Keratinocyte (primary cell): Measurements from ENCODE around the gene HECTD4. TPM values are rescaled to one million over a fixed set of nuclear protein-coding genes. Genes with fewer than 3 reads are reported as not detected.

ENCODE experiments used
- DNase-seq: peaks from one replicate; pipeline ENCODE4 v3.0.0-alpha.2; 2011; ENCODE audit warnings: low read depth, missing footprints, low spot score
- FAIRE-seq: peaks from 2 replicates; lab custom pipeline; 2011; peaks lifted over from hg19 to GRCh38; lab: Jason Lieb, UNC
- H2AFZ ChIP-seq: 2 replicates; pipeline ENCODE4 v1.6.0; 2012; ENCODE audit warnings: low read length, control low read depth, inconsistent platforms; ENCODE audit not compliant: control insufficient read depth
- H3K27ac ChIP-seq: 2 replicates; pipeline ENCODE4 v1.5.1; 2011; ENCODE audit warnings: low read length; ENCODE audit not compliant: control insufficient read depth, insufficient read depth
- H3K27me3 ChIP-seq: 3 replicates; pipeline ENCODE4 v1.6.0; 2011; ENCODE audit warnings: low read length; ENCODE audit not compliant: control insufficient read depth, insufficient read depth; ENCODE audit errors: extremely low read depth
- H3K36me3 ChIP-seq, 2 experiments: 2 replicates in 1 of 2; 3 replicates in 1 of 2; pipeline ENCODE4 v1.5.1; 2011; ENCODE audit warnings: low read length in 2 of 2, mild to moderate bottlenecking in 1 of 2; ENCODE audit not compliant: control insufficient read depth in 2 of 2, insufficient read depth in 2 of 2; ENCODE audit errors: extremely low read depth in 1 of 2
- H3K4me1 ChIP-seq: 3 replicates; pipeline ENCODE4 v1.5.1; 2011; ENCODE audit warnings: low read length; ENCODE audit not compliant: control insufficient read depth, insufficient read depth; ENCODE audit errors: extremely low read depth
- H3K4me2 ChIP-seq: 3 replicates; pipeline ENCODE4 v1.6.0; 2011; ENCODE audit warnings: low read depth, low read length; ENCODE audit not compliant: control insufficient read depth, insufficient read depth; ENCODE audit errors: extremely low read depth
- H3K4me3 ChIP-seq, 3 experiments: fragments of 200-600 bp in 1 of 3; sonication (generic) in 1 of 3; 2 replicates in 2 of 3; 3 replicates in 1 of 3; pipeline ENCODE4 v1.5.1; 2011 to 2016; ENCODE audit warnings: low read length in 3 of 3, mild to moderate bottlenecking in 3 of 3, control low read depth in 2 of 3, inconsistent platforms in 1 of 3, low read depth in 1 of 3, mixed read lengths in 1 of 3, mixed run types in 1 of 3, moderate library complexity in 1 of 3; ENCODE audit not compliant: control insufficient read depth in 2 of 3, insufficient read depth in 2 of 3; ENCODE audit errors: extremely low read depth in 1 of 3
- H3K79me2 ChIP-seq: 2 replicates; pipeline ENCODE4 v1.6.0; 2012; ENCODE audit warnings: low read length; ENCODE audit not compliant: control insufficient read depth, insufficient read depth
- H3K9ac ChIP-seq: 3 replicates; pipeline ENCODE4 v1.6.0; 2011; ENCODE audit warnings: low read length; ENCODE audit not compliant: control insufficient read depth, insufficient read depth; ENCODE audit errors: extremely low read depth
- H3K9me1 ChIP-seq: 3 replicates; pipeline ENCODE4 v1.6.0; 2011; ENCODE audit warnings: low read length; ENCODE audit not compliant: control insufficient read depth, insufficient read depth; ENCODE audit errors: extremely low read depth
- H3K9me3 ChIP-seq: 2 replicates; pipeline ENCODE4 v1.5.1; 2012; ENCODE audit warnings: low read depth, low read length; ENCODE audit not compliant: control insufficient read depth
- H4K20me1 ChIP-seq: 3 replicates; pipeline ENCODE4 v1.6.0; 2011; ENCODE audit warnings: low read length; ENCODE audit not compliant: control insufficient read depth, insufficient read depth; ENCODE audit errors: extremely low read depth
- EZH2 ChIP-seq: IDR thresholded peaks from one replicate; pipeline ENCODE4 v1.6.1; 2012; ENCODE audit warnings: inconsistent platforms, mild to moderate bottlenecking, low read length, moderate library complexity
- dilution Hi-C: fragments of 300-500 bp; cut with MboI; formaldehyde crosslinking; loops from one replicate; pipeline ENCODE4 v1.7.0; 2020; ENCODE audit warnings: low sequenced_read_pairs; ENCODE audit not compliant: extremely low pct_ligation_motif_present
- polyA plus RNA-seq, 5 experiments: library from polyadenylated mRNA; depleted of rRNA in 3 of 5; stranded (reverse) in 3 of 5; stranded (forward) in 1 of 5; unstranded in 1 of 5; fragments of >200 nt; gene quantifications; 1 replicate in 1 of 5; 2 replicates in 3 of 5; 3 replicates in 1 of 5; pipeline versions ENCODE4 v1.2.1 to v1.2.3, GENCODE V29; 2011 to 2012; ENCODE audit warnings: missing spikeins in 2 of 5, low read depth in 1 of 5, low replicate concordance in 1 of 5
- TF ChIP-seq, protein P1 (sequence below), 3 experiments: IDR thresholded peaks in 1 of 3; conservative IDR thresholded peaks in 1 of 3; optimal IDR thresholded peaks in 1 of 3; 2 replicates in 2 of 3; 3 replicates in 1 of 3; pipeline versions ENCODE3 to v1.5.1; 2011; ENCODE audit warnings: low read length in 3 of 3, mild to moderate bottlenecking in 3 of 3, moderate library complexity in 2 of 3, control low read depth in 1 of 3, inconsistent platforms in 1 of 3; ENCODE audit not compliant: insufficient read depth in 2 of 3; ENCODE audit errors: extremely low read depth in 1 of 3

The HECTD4 gene
- polyA plus RNA-seq, 1 donor (not counting 4 experiments of a cell fraction or from before 2014, with no cell fraction given): 7.5 TPM

DNA sequence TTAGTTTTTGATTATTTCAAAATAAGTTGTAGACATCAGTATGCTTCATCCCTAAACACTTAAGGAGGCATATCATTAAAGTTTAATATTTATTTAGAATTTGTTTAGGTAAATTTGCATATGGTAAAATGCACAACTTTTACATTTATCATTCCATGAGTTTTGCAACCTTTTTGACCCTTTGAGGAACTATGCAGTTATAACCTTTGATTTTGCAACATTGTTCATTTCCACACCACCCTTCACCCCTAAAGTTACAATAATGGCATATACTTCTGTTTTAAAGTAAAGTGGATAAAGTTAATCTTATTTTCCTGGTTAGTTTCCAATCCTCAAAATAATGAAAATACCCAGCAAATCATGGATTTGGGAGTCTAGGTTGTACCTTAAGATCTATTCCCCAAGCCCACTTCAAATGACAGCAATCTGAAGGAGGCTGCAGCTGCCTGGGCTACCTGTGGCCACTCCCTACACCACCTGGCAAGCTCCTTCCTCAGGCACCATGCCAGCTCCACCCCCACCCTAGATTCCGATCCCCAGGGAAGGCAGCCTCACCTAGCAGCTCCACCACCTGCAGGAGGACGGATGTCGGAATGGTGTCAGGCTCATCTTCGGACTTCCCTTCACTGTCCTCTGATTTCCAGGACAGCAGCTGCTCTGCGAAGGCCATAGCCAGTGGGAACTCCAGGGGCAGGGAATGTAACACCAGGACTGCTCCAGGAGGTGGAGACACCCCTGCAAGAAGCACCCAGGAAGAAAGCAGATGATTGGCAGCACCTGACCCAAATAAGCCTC is 191.8 kb downstream of the HECTD4 start:
- TF ChIP-seq, protein P1, sequence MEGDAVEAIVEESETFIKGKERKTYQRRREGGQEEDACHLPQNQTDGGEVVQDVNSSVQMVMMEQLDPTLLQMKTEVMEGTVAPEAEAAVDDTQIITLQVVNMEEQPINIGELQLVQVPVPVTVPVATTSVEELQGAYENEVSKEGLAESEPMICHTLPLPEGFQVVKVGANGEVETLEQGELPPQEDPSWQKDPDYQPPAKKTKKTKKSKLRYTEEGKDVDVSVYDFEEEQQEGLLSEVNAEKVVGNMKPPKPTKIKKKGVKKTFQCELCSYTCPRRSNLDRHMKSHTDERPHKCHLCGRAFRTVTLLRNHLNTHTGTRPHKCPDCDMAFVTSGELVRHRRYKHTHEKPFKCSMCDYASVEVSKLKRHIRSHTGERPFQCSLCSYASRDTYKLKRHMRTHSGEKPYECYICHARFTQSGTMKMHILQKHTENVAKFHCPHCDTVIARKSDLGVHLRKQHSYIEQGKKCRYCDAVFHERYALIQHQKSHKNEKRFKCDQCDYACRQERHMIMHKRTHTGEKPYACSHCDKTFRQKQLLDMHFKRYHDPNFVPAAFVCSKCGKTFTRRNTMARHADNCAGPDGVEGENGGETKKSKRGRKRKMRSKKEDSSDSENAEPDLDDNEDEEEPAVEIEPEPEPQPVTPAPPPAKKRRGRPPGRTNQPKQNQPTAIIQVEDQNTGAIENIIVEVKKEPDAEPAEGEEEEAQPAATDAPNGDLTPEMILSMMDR (optimal IDR thresholded peaks at IDR 0.05 in 1 of 3, IDR thresholded peaks at IDR 0.05 in 1 of 3, conservative IDR thresholded peaks at IDR 0.05 in 1 of 3; ENCODE audit: extremely low read depth in 1 of 3, insufficient read depth in 2 of 3, low read length in 3 of 3): peak in 2 of 3 experiments; percentile 26 to 44
- TF ChIP-seq EZH2: no peak
- Histone ChIP-seq H3K4me2 (peak overlapping the region; percentile 61), H3K9ac (no peak overlapping the region), H3K27me3 (no peaks in the 10 kb centered on the region), H3K4me3 (no peak overlapping the region), H3K79me2 (no peaks in the 10 kb centered on the region), H3K9me1 (no peaks in the 10 kb centered on the region), H4K20me1 (no peaks in the 10 kb centered on the region), H3K4me1 (peaks cover 29% of the 10 kb centered on the region), H2AFZ (no peak overlapping the region), H3K27ac (no peak overlapping the region), H3K9me3 (no peaks in the 10 kb centered on the region), H3K36me3 (peaks cover 9 to 11% of the 10 kb centered on the region in 2 experiments)
- no peak for FAIRE-seq
- peak; percentile 35 for DNase-seq
- dilution Hi-C loops: no loop called here

DNA sequence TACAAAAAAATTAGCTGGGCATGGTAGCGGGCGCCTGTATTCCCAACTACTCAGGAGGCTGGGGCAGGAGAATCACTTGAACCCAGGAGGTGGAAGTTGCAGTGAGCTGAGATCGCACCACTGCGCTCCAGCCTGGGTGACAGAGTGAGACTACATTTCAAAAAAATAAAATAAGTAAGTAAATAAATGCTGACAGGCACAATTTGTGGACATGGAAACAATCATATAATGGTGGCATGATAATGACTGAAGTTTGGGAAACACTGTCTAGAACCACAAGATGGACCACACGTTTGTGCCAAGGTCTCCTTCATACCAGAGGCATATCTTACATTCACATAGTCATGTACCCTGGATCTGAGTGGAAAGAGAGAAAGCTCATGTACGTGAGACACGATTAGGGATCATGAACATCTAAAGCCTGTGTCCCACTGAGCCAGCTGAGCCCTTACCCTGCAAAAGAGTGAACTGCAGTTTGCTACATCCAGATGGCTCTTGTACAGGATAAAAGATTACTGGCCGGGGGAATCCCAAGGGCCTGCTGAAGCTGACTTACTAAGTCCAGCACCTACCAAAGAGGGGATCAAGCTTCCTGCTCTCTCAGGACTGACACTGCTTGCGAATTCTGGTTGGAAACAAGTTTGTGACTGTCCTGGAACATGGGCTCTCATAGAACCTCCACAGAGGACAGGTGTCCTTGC is 194.0 kb downstream of the HECTD4 start:
- Histone ChIP-seq H3K36me3 (peaks cover 7 to 11% of the 10 kb centered on the region in 2 experiments), H3K9ac (no peak overlapping the region), H3K27ac (no peak overlapping the region), H2AFZ (no peak overlapping the region), H4K20me1 (no peaks in the 10 kb centered on the region), H3K9me1 (no peaks in the 10 kb centered on the region), H3K27me3 (no peaks in the 10 kb centered on the region), H3K9me3 (no peaks in the 10 kb centered on the region), H3K4me1 (peaks cover 31% of the 10 kb centered on the region), H3K79me2 (no peaks in the 10 kb centered on the region), H3K4me2 (no peak overlapping the region), H3K4me3 (no peak overlapping the region)
- DNase-seq (no peak), FAIRE-seq (no peak)
- dilution Hi-C loops: no loop called here
- TF ChIP-seq EZH2: no peak
- TF ChIP-seq, protein P1 (optimal IDR thresholded peaks at IDR 0.05 in 1 of 3, IDR thresholded peaks at IDR 0.05 in 1 of 3, conservative IDR thresholded peaks at IDR 0.05 in 1 of 3; ENCODE audit: extremely low read depth in 1 of 3, insufficient read depth in 2 of 3, low read length in 3 of 3): no peak
